SK-N-DZ (cell line): ENCODE results near the gene PACS1.

Experiments
- DNase-seq: peaks from one replicate; pipeline ENCODE4 v3.0.0-alpha.2; 2015; ENCODE audit warnings: low spot score

The PACS1 gene

GRCh38 chr11:66142370-66143263, 72.5 kb downstream of the PACS1 start:
- peak; percentile 85 for DNase-seq

GRCh38 chr11:66143264-66143566, 73.1 kb downstream of the PACS1 start:
- no peak for DNase-seq

- no peak for DNase-seq
Measured at GRCh38 chr11:66143996-66144678, 74.1 kb downstream of the PACS1 start.

GRCh38 chr11:66146074-66146473, 76.0 kb downstream of the PACS1 start:
- no peak for DNase-seq

- DNase-seq, result no peak
Measured at GRCh38 chr11:66146940-66147339, 76.9 kb downstream of the PACS1 start.

- DNase-seq, result no peak
Measured at GRCh38 chr11:66150140-66150539, 80.1 kb downstream of the PACS1 start.

- DNase-seq, result no peak
Measured at GRCh38 chr11:66150725-66151124, 80.7 kb downstream of the PACS1 start.

- no peak for DNase-seq
Measured at GRCh38 chr11:66151273-66151672, 81.2 kb downstream of the PACS1 start.

- DNase-seq, result no peak
Measured at GRCh38 chr11:66154109-66154508, 84.0 kb downstream of the PACS1 start.

GRCh38 chr11:66155387-66156073, 85.5 kb downstream of the PACS1 start:
- no peak for DNase-seq

- no peak for DNase-seq
Measured at GRCh38 chr11:66157182-66157864, 87.3 kb downstream of the PACS1 start.

- DNase-seq, result no peak
Measured at GRCh38 chr11:66158156-66158555, 88.1 kb downstream of the PACS1 start.

GRCh38 chr11:66159324-66159984, 89.4 kb downstream of the PACS1 start:
- DNase-seq, result no peak

GRCh38 chr11:66160709-66161108, 90.6 kb downstream of the PACS1 start:
- no peak for DNase-seq

GRCh38 chr11:66168289-66168688, 98.2 kb downstream of the PACS1 start:
- DNase-seq, result no peak

GRCh38 chr11:66172146-66172545, 102.1 kb downstream of the PACS1 start:
- no peak for DNase-seq

GRCh38 chr11:66176650-66177049, 106.6 kb downstream of the PACS1 start:
- no peak for DNase-seq

GRCh38 chr11:66178183-66178582, 108.1 kb downstream of the PACS1 start:
- DNase-seq, result no peak

GRCh38 chr11:66178871-66179270, 108.8 kb downstream of the PACS1 start:
- no peak for DNase-seq

GRCh38 chr11:66181632-66182315, 111.7 kb downstream of the PACS1 start:
- DNase-seq, result no peak
